Stimulated activated CD4-positive, alpha-beta T cell treated with anti-CD3 and anti-CD28 coated beads, Interleukin-1b, Interleukin-23, amount 100 ng/mL, for 1 hour (primary cell): ENCODE results near the gene NID1.

Experiments used
- DNase-seq, 2 donors: peaks; one replicate each; pipeline ENCODE4 v3.0.0-alpha.2; 2020; ENCODE audit warnings: low read depth in 2 of 2

The NID1 gene

GRCh38 chr1:235960809-235961208 lies 104.1 kb downstream of the NID1 start:
- DNase-seq: no peak

DNA sequence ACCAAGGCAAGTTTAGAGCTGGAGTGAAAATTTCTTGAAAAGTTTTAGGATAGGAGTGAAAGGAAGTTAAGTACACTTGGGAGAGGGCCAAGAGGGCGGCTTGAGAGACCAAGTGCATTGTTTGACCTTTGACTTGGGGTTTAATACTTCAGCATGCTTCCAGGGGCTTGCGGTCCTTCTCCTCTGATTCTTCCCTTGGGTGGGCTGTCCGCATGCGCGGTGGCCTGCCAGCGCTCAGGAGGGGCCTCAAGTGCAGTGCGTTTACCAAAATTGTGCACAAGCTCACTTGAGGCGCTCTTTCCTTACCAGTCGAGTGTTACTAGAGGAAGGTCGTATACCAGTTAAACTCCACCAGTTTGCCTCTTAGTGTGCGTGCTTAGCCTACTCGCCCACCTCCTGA lies 106.9 kb downstream of the NID1 start:
- no peak for DNase-seq

- no peak for DNase-seq
These were observed 109.1 kb downstream of the NID1 start for GRCh38 chr1:235955777-235956176.

- no peak for DNase-seq
These were observed 110.3 kb downstream of the NID1 start for GRCh38 chr1:235954306-235955283.

DNA sequence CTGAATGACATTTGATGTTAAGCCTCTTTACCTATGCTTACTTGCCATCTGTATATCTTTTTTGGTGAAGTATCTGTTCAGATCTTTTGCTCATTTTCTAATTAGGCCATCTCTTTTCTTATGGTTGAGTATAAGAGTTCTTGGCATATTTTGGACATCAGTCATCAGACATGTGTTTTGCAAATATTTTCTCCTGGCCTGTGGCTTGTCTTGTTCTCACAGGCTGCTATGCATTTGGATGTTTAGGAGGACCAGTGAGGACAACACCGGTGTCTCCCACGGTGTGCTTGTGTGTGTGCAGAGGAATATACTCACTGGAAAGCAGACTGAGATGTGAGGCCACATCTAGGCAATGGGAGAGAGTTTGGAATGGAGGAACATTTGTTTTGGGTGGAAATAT lies 111.1 kb downstream of the NID1 start:
- DNase-seq: no peak

- DNase-seq: no peak
These were observed 111.8 kb downstream of the NID1 start for GRCh38 chr1:235952950-235953615.

DNA sequence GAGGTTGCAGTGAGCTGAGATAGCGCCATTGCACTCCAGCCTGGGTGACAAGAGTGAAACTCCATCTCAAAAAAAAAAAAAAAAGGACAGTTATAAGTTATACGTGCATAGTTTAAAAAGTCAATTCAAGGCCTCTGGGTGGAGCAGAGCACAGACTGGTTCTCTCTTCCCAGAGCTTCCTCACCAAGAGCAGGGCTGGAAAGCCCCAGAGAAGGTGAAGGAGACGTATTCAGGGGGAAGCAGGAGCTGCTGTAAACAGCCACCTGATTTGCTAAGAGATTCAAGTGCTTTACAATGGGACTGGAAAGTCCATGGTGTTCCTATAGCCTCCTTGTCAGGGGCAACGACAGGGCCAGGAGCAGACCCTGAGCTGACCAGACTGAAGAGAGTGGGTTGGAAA lies 113.2 kb downstream of the NID1 start:
- DNase-seq: no peak

DNA sequence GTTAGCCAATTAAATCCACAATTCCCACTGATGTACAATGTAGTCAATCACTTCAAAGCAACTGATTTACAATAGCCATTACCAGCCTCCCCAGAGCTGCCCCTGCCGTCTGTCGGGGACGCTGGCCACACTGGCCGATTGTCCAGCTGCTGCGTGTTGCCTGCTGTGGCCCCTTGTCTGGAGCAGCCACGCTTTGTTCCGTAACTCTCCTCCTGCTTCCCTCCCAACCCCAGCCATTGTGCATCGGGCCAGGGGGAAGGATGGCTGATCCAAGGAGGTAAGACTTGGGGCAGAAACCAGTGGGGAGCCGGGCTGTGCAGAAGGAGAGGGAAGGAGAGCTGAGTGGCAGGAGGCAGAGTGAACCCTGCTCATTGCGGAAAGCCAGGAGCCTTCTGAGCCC lies 114.6 kb downstream of the NID1 start:
- no peak for DNase-seq

DNA sequence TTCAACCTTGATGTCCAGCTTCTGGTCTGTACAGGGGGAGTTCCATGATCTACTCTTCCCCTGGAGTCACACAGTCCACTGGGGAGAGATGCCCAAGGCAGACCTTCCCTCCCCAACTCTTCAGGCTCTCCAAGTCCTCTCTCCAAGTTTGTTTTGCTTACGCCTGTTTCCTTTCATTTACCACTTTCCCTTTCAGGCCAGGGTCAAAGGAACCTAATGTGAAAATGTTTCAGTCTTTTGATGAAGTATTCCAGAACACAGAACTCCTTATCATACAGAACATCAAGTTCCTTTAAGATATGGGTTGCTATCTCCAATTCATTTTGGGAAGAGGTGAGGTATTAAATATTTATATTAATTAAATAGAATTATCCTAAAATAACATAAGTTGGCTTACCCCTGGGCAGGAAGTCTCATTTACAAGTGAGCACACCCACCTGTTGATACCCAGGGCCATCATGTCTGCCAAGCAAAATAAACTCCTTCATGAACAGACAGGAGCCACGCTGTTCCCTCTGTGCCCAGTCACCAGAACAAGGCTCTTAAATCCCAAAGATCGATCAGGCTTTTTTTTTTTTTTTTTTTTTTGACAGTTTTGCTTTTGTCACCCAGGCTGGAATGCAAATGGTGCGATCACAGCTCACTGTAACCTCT lies 116.0 kb downstream of the NID1 start:
- DNase-seq: no peak

DNA sequence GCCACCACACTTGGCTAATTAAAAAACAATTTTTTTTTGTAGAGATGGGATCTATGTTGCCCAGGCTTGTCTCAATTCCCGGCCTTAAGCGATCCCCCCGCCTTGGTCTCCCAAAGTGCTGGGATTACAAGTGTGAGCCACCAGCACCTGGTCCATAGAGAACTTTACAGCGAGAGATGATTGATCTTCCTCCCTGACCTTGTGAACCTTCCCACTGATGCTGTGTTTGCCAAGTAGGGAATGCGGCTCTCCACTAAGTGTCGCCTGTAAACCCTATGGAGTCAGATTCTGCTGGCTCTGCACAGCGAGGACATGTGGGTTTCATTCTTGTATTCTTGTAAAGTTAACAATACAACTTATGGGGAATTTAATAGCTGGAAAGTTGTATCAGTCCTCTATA lies 116.9 kb downstream of the NID1 start:
- DNase-seq: no peak

- DNase-seq: no peak
These were observed 118.3 kb downstream of the NID1 start for GRCh38 chr1:235946571-235946981.

DNA sequence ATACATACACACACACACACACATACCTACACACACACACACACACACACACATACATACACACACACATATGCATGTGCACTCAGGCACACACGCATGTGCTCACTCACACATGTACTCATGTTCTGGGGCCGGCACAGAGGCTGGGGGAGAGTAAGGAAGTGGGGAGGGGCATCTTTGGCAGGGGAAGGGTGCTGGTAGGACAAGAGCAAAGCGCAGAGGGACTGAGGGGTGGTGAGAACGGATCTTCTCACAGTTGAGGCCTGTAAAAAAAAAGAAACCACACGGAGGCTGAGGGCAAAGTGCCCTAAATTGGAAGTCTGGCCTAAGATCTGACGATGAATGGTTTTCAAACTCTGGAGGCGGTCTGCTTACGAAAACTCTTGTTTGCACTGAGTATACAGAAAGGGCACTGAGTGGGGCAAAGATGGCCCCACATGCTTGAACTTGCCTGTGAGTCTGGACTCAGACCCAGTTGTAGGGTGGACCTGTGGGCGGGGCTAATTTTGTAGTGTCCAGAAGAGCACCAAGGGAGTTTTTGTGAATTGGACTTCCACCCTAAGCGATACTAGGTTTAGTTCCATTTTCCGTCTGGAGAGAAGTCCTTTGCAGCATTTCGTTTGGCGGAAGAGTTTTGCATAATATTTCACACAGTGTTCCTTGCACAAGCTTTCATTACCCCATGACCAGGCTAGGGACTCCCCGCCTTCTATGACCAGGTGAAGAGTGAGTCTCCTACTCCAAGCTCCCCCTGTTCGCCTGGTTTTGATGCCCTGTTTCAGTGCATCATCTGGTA lies 118.9 kb downstream of the NID1 start:
- no peak for DNase-seq

DNA sequence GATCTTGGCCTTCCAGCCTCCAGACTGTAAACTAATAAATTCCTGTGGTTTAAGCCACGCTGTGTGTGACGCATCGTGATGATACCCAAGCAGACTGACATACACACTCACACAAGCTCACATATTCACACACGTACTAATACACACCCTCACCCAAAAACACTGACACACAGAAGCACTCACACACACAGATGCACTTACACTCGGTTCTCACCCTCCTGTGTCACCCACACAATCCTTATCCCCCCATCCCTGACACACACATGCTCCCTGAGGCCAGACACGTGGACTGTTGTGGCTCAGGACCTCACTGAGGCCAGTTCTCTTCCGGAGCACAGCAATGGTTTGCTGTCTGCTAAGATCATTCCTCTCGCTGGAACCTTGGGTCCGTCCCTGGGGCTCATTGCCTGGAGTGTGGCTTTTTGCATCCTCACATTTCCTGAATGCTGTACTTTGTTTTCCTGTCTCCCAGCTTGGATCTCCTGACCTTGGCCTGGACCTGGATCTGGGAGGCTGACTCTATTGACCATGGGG lies 121.2 kb downstream of the NID1 start:
- no peak for DNase-seq

DNA sequence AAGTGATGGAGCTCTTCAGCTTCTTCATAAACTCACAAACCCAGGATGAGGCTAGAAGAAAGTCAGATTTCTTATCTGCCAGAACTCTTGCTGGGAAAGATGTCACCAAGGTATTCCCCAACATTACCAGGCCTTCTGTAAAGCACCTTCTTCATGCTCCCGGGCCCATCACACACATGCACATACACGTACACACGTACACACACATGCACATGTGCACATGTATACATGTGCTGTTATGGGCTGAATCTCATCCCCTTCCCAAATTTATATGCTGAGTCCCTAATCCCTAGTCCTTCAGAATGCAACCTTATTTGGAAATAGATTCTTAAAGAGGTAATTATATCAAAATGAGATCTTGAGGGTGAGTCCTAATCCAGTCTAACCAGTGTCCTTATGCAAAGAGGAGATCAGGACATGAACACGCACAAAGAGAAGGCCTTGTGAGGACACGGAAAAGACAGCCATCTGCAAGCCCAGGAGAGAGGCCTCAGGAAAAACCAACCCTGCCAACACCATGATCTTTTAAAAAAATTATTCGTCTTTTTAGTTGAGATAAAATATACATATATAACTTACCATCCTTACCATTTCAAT lies 121.8 kb downstream of the NID1 start:
- DNase-seq: no peak

DNA sequence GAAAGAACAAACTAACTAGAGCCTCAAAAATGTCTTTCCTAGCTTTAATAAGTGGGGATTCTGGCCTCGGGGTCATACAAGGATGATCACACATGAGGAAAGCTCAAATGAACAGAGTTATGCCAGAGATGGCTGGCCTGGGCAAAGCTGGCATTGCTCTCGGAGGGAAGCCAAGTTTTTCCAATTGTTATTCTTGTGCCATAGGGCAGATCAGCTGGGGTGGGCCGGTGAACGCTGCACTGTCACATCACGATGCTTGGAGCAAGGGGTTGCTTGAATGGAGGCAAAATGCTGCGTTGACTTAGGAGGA lies 122.3 kb downstream of the NID1 start:
- no peak for DNase-seq

- DNase-seq: no peak
These were observed 122.8 kb downstream of the NID1 start for GRCh38 chr1:235941876-235942624.

DNA sequence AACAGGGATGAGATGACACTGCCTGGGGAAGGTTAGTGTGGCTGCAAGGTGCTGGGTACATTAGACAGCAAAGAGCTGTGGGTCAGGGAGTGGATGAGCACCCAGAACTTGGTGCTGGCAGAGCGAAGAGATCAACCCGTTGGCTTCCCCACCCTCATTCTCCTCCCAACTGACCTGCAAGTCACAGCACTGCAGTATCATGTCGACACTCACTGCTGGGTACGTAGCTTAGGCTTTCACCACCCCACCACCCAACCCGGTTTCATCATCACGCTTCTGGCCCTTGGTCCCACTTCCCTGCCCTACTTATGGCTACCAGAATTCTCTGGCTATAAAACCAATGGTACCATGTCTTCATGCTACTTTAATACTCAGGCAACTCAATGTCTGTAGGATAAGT lies 124.6 kb downstream of the NID1 start:
- no peak for DNase-seq

- DNase-seq: no peak
These were observed 125.5 kb downstream of the NID1 start for GRCh38 chr1:235939480-235939775.

DNA sequence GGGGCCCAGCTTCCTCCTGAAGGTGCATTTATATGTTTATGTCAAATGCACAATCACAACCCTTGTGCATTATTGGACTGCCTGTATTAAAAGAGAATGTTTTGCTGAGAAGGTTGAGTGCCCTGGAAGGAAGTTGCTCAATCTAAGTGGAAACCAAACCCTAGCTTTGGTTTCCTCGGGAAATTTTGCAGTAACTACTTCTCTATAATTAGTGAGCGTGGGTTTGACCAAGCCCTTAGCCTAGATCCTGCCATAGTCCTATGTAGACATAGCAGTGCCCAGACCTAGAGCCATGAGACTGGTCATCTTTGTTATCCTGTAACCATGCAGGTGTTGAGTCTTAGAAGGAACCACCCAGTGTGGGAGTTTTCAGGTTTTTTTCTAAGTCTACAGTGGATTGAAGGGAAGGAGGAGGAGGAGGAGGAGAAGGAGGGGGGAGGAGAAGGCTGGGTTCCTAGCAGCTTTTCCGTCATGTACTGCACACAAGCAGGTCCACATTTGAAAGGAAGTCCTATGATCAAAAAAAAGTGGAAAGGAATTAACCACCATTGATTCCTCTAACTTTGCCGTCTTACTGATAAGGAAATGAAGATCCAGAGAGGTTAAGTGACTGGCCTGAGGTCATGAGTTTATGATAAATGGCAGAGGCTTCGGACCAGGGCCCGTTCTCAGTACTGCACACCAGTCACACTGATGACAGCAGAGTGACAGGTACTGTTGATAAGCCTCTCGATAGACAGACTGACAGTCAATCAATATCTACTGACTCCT lies 126.0 kb downstream of the NID1 start:
- no peak for DNase-seq

GRCh38 chr1:235937123-235937522 lies 127.8 kb downstream of the NID1 start:
- no peak for DNase-seq
